PC-9 (cell line): ENCODE measurements around the gene ECE1.

Source experiments
- CTCF ChIP-seq: fragments of 200-600 bp; sonication (generic); conservative IDR thresholded peaks from 2 replicates; pipeline ENCODE4 v1.6.1; 2017; ENCODE audit warnings: mixed run types, antibody characterized with exemption, mild to moderate bottlenecking, moderate library complexity
- EZH2 ChIP-seq: fragments of 200-600 bp; sonication (generic); IDR thresholded peaks from 2 replicates; pipeline ENCODE4 v1.8.0; 2017; ENCODE audit warnings: antibody characterized with exemption, low read depth

DNA sequence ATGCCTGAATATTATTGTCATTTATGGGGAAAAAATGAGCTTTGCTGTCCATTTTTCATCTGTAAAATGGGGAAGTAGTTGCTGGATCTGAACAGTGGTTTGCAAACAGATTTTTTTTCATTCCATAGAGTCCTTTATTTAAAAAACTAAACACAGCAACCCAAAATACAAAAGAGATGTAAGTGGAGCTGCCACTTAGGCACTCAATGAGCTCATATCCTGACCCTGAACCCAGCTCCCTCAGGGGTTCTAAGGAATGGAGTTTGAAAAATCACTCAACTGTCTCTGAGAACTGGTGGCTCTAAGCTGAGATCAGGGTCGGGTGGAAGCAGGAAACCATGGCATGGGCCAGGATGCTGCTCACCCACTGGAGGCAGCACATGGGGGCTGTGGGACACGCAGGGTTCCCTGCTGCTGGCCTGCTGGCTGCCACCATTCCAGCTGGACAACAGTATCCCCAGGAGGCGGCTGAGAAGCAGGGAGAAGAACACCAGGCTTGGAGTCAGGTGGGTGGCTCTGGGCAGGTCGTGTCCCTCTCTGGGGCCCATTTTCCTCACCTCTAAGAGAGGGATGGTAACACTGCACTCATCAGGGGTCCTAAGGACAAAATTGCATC is 9.6 kb upstream of the ECE1 start:
- TF ChIP-seq CTCF (no peak), EZH2 (no peak)
